IPS DF 19.7 (cell line): Measurements from ENCODE around the gene CDH10.

Source experiments
- DNase-seq: peaks from one replicate; pipeline ENCODE4 v3.0.0-alpha.2; 2013; ENCODE audit warnings: low read depth, low spot score

The CDH10 gene

DNA sequence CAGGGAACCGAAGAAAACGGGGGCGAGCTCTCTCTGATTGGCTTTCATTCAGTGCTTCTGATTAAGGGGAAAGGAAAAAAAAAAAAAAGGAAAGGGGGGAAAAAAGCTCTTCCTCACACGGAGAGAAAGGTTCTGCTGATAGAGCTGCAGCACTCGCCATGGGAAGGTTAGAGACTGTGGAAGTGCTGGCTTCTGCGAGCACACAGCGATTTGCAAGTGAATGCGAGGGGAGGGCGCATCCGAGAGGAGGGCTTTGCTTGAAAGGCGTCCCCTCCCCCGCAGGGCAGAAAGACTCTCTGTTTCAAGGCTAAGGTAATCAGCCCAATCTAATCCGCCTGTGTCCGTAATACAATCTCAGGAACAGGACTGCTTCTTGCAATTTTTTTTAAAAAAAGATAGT is at the start of gene CDH10:
Gene CDH10, minus strand, starts transcription at position 218 of the 400 bp plus-strand sequence. CDS start 51,488 bp downstream, outside the sequence.
- DNase-seq: peak; percentile 5

DNA sequence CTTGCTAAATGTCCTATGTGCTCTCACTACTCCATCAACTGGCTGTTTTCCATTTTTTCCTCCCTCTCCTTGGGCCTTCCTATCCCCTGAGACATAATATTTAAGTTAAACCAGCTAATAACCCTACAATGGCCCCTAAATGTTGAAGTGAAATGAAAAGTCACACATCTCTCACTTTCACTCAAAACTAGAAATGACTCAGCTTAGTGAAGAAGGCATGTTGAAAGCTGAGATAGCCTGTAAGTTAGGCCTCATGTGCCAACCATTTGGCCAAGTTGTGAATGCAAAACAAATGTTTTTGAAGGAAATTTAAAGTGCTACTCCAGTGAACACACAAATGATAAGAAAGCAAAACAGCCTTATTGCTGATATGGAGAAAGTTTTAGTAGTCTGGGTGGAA is 48.8 kb upstream of the CDH10 start:
- DNase-seq: no peak

GRCh38 chr5:24691074-24691473 is 46.3 kb upstream of the CDH10 start:
- no peak for DNase-seq

DNA sequence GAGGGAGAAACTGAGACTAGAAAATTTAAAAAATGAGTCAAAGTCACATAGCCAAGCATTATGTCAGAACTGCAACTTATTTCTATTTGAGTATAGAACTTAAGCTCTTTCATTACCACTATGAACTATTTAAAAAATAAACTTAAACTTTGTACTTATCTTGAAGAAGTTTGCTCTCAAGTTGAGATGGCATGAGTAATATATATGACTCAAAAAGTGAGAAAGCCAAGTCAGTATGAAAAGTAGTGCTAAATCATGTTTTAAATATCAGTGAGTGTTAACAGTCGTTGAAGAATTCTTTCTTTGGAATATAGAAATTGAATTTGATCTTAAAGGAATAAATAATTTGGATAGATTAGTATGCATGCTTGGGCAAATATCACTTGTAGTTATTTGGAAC is 36.3 kb upstream of the CDH10 start:
- no peak for DNase-seq

DNA sequence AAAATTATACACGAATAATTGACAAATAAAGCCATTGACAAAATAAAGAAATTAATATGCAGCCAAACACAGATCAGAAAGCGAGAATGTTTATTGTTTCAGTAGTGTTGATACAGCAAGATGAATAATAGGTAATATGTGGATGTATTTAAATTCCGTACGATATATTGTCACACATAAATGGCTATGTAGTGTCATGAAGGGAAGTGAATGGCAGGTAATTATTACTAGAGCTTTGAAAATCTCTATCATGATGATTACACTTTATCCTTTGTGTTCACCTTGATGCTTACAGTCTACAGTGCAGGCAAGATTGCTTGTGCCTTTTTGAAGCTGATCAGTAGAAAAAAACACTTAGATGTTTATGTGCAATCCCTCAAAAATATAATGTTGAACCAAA is 23.3 kb upstream of the CDH10 start:
- DNase-seq: no peak

- no peak for DNase-seq
Measured at GRCh38 chr5:24649531-24649930, 4.8 kb upstream of the CDH10 start.

DNA sequence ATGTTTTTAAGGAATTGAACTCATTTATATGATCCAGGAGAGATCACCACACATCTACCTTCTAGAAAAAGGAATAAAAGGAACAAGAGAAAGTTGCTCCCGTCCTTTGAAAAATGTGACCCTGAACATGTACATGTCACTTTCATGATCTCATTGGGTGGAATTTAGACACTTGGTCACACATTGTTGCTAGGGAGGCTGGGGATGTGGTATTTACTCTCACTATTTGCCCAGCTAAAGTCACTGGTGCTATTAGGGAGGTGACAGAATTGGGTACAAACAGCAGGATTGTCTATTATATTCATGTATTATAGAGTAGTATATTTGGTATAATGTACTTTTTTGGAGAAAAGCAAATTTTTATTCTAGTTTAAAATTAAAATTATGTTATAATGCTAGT is 2.1 kb upstream of the CDH10 start:
- no peak for DNase-seq

GRCh38 chr5:24645483-24645882 is 705 bp upstream of the CDH10 start:
- DNase-seq: no peak

- no peak for DNase-seq
Measured at GRCh38 chr5:24643880-24644279, 898 bp downstream of the CDH10 start.

- DNase-seq: no peak
Measured at GRCh38 chr5:24643156-24643555, 1.6 kb downstream of the CDH10 start.

- DNase-seq: no peak
Measured at GRCh38 chr5:24642022-24642421, 2.8 kb downstream of the CDH10 start.

- no peak for DNase-seq
Measured at GRCh38 chr5:24635209-24635608, 9.6 kb downstream of the CDH10 start.

- DNase-seq: no peak
Measured at GRCh38 chr5:24633715-24634325, 11.0 kb downstream of the CDH10 start.

DNA sequence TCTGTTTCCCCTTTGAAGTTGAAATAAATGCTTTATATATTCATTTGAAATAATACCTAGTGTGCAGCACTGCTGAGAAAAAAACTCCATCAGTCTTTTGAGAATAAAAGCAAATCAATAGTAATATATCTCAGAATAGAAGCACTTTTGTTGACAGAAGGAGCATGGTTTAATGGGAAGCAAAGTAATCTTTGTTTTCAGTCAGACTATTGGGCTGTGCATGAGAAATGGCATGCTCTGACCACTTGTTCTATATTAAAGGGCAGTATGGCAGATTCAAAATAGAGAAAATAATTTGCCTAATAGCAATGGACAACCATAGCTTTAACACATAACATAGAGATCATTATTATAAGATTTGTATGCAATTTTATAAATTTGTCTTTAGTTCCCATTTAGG is 12.4 kb downstream of the CDH10 start:
- DNase-seq: no peak

DNA sequence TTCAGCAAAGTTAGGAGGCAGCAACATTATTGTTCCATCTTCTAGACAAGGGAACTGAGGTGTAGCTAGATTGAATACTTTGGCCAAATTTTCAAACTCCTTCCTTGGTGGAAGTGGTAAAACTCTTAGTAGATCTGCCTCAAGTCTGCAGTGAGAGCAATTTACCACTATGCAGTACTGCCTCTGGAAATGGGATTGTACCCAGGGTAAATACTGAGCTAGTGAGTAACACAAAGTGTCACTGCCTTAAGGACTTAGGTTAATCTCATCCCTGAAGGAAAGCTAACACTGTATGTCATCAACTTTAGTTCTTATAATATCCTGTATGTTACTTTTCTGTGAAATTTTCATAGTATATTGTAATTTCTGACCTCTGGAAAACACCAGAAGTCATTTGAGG is 13.9 kb downstream of the CDH10 start:
- DNase-seq: no peak

- DNase-seq: no peak
Measured at GRCh38 chr5:24629798-24630197, 15.0 kb downstream of the CDH10 start.

DNA sequence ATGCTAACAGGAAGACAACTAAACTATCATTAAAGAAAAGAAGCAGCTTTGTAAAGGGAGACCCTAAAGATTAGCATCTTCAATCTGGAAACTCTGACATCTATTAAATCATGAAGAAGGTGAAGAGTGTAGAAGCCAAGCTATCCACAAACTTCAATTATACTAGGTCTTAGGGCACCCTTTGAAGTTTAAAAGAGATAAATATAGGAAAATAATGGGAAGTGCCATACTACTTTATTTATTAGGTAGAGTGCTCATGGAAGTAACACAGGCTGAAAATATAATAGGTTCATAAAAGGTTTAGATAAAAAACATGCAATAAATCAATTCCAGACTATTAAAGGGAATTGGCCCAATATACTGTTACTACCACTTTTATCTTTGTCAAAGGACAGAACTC is 19.9 kb downstream of the CDH10 start:
- DNase-seq: no peak

- no peak for DNase-seq
Measured at GRCh38 chr5:24623624-24624023, 21.2 kb downstream of the CDH10 start.

DNA sequence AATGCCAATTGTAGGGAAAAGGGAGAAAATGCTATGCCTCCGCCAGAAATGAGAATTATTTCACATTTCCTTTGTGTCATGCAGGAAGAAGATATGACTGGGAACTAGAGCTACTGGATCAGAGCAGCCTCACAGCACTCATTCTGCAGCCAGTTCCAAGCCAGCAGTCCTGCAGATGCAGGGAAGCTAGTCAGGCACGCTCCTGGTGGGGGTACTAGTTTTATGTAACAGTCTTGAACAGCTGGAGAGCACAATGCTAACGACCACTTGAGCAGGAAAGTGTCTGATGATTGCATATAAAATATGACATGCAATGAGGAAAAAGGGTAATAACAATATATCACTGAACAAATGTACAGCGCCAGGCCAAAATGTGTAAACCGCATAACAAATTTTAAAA is 21.7 kb downstream of the CDH10 start:
- DNase-seq: no peak

- no peak for DNase-seq
Measured at GRCh38 chr5:24621792-24622191, 23.0 kb downstream of the CDH10 start.

- no peak for DNase-seq
Measured at GRCh38 chr5:24616566-24616965, 28.2 kb downstream of the CDH10 start.

GRCh38 chr5:24615159-24615558 is 29.6 kb downstream of the CDH10 start:
- no peak for DNase-seq

GRCh38 chr5:24609706-24610105 is 35.1 kb downstream of the CDH10 start:
- DNase-seq: no peak

DNA sequence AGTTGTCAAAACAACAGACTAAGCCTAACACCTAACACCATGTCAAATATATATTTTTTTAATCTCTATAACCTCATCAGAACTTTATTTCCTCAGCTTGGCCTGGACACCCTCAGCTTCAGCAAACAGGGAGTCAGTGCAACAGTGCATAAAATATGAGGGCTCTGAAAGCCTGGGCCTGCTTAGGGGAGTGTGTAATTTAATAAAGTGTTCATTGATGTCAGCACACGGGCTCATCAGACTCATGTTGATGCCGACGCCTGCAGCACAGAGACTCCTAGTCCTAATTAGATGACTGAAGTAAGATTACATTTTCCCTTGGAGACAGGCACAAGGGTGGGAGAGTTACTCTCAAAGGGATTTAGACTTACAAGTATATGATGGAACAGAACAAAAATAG is 37.8 kb downstream of the CDH10 start:
- DNase-seq: no peak
